SK-N-SH (cell line): ENCODE measurements around the gene TTC27. TPM values are rescaled to one million over a fixed set of nuclear protein-coding genes. Genes with fewer than 3 reads are reported as not detected.
"Not testable (repeated sequence)": the region's sequence is repeated elsewhere in the genome, so short reads cannot be mapped to it uniquely, and the experiment has no call there.

ENCODE experiments used
- CTCF ChIA-PET: fragments of 300-600, 350-600 bp; formaldehyde crosslinking; extraction: SDS; loops from one replicate; lab custom pipeline; 2021; lab: Yijun Ruan, JAX
- POLR2A ChIA-PET: fragments of 350-600 bp; sonication (Branson Sonifier 250); formaldehyde crosslinking; extraction: SDS; loops from one replicate; lab custom pipeline; 2020; ENCODE audit warnings: antibody characterized with exemption, inconsistent platforms; lab: Yijun Ruan, JAX
- DNase-seq: peaks from one replicate; pipeline ENCODE4 v3.0.0; 2012
- H2AFZ ChIP-seq: fragments of 200-600 bp; sonication (generic); 2 replicates; pipeline ENCODE4 v1.8.1; 2016; ENCODE audit warnings: antibody characterized with exemption, mild to moderate bottlenecking, low read depth
- H3F3A ChIP-seq: fragments of 200-600 bp; sonication (generic); replicated peaks from 2 replicates; pipeline ENCODE3; 2016; ENCODE audit warnings: antibody characterized with exemption, mild to moderate bottlenecking; ENCODE audit not compliant: insufficient read depth
- H3K27ac ChIP-seq, 2 experiments: fragments of 200-500 bp in 1 of 2; fragments of 200-600 bp in 1 of 2; sonication (Bioruptor generic) in 1 of 2; sonication (generic), shearing (Covaris generic) in 1 of 2; 2 replicates each; pipeline versions ENCODE4 v1.5.1 to v1.6.1; 2014 to 2016; ENCODE audit warnings: low read depth in 2 of 2, inconsistent platforms in 1 of 2, low read length in 1 of 2, mild to moderate bottlenecking in 1 of 2, mixed read lengths in 1 of 2
- H3K27me3 ChIP-seq: fragments of 200-600 bp; sonication (generic), shearing (Covaris generic); 2 replicates; pipeline ENCODE4 v1.6.1; 2016; ENCODE audit warnings: mixed run types; ENCODE audit not compliant: insufficient read depth
- H3K36me3 ChIP-seq, 2 experiments: fragments of 200-500 bp in 1 of 2; fragments of 200-600 bp in 1 of 2; sonication (Bioruptor generic) in 1 of 2; sonication (generic) in 1 of 2; replicated peaks in 1 of 2; 2 replicates each; pipeline versions ENCODE3 to v1.5.1; 2014 to 2016; ENCODE audit warnings: low read length in 1 of 2, mild to moderate bottlenecking in 1 of 2; ENCODE audit not compliant: insufficient read depth in 2 of 2, control insufficient read depth in 1 of 2
- H3K4me1 ChIP-seq, 2 experiments: fragments of 200-500 bp in 1 of 2; fragments of 200-600 bp in 1 of 2; sonication (Bioruptor generic) in 1 of 2; sonication (generic), shearing (Covaris generic) in 1 of 2; 2 replicates each; pipeline versions ENCODE4 v1.5.1 to v1.6.1; 2014 to 2016; ENCODE audit warnings: low read depth in 1 of 2, low read length in 1 of 2, mixed run types in 1 of 2; ENCODE audit not compliant: insufficient read depth in 2 of 2, control insufficient read depth in 1 of 2
- H3K4me2 ChIP-seq: fragments of 200-600 bp; sonication (generic), shearing (Covaris generic); 2 replicates; pipeline ENCODE4 v1.6.1; 2017; ENCODE audit warnings: mixed run types
- H3K4me3 ChIP-seq, 2 experiments: fragments of 200-500 bp in 1 of 2; fragments of 200-600 bp in 1 of 2; sonication (Bioruptor generic) in 1 of 2; sonication (generic), shearing (Covaris generic) in 1 of 2; 2 replicates each; pipeline versions ENCODE4 v1.5.1 to v1.8.1; 2014 to 2016; ENCODE audit warnings: low read depth in 2 of 2, inconsistent platforms in 1 of 2, low read length in 1 of 2, mild to moderate bottlenecking in 1 of 2, mixed read lengths in 1 of 2, moderate library complexity in 1 of 2
- H3K79me2 ChIP-seq: fragments of 200-600 bp; sonication (generic); 2 replicates; pipeline ENCODE4 v1.8.1; 2017; ENCODE audit warnings: mild to moderate bottlenecking; ENCODE audit not compliant: insufficient read depth
- H3K9ac ChIP-seq: fragments of 200-600 bp; sonication (generic); 2 replicates; pipeline ENCODE4 v1.6.1; 2017; ENCODE audit warnings: mixed run types
- H3K9me2 ChIP-seq: fragments of 200-600 bp; sonication (generic); 2 replicates; pipeline ENCODE4 v1.6.1; 2017; ENCODE audit warnings: mixed run types
- H3K9me3 ChIP-seq: fragments of 200-600 bp; sonication (generic); 2 replicates; pipeline ENCODE4 v1.6.1; 2017; ENCODE audit warnings: mixed run types, mild to moderate bottlenecking, moderate library complexity
- H4K20me1 ChIP-seq: fragments of 200-600 bp; sonication (generic); 2 replicates; pipeline ENCODE4 v1.6.1; 2017; ENCODE audit warnings: mild to moderate bottlenecking, mixed run types; ENCODE audit not compliant: insufficient read depth
- ELF1 ChIP-seq: IDR thresholded peaks from 2 replicates; pipeline ENCODE4 v1.4.0; 2012
- FOXJ3 ChIP-seq: sonication (generic); formaldehyde crosslinking; IDR thresholded peaks from 2 replicates; pipeline ENCODE4 v1.5.1; 2020; ENCODE audit warnings: mild to moderate bottlenecking, missing genetic modification reagents
- FOXM1 ChIP-seq: IDR thresholded peaks from 2 replicates; pipeline ENCODE4 v1.4.0; 2012; ENCODE audit warnings: low read depth, mild to moderate bottlenecking
- GABPA ChIP-seq: IDR thresholded peaks from 2 replicates; pipeline ENCODE4 v1.4.0; 2012; ENCODE audit warnings: low read depth, mild to moderate bottlenecking
- GATA2 ChIP-seq: sonication (generic); formaldehyde crosslinking; IDR thresholded peaks from 2 replicates; pipeline ENCODE4 v1.5.0; 2020; ENCODE audit warnings: mild to moderate bottlenecking, missing genetic modification reagents
- IRF3 ChIP-seq: fragments of 150-350 bp; IDR thresholded peaks from 2 replicates; pipeline ENCODE4 v1.6.1; 2016; ENCODE audit warnings: mild to moderate bottlenecking, low read depth, low read length
- JUND ChIP-seq: IDR thresholded peaks from 2 replicates; pipeline ENCODE4 v1.4.0; 2012
- MEF2A ChIP-seq: IDR thresholded peaks from 2 replicates; pipeline ENCODE4 v1.4.0; 2012; ENCODE audit warnings: low read depth, borderline replicate concordance
- NFIC ChIP-seq: IDR thresholded peaks from 2 replicates; pipeline ENCODE4 v1.4.0; 2012; ENCODE audit warnings: borderline replicate concordance
- POLR2AphosphoS5 ChIP-seq: IDR thresholded peaks from 2 replicates; pipeline ENCODE4 v1.6.1; 2012; ENCODE audit warnings: low read depth, low read length
- RAD21 ChIP-seq: IDR thresholded peaks from 2 replicates; pipeline ENCODE4 v1.6.1; 2012; ENCODE audit warnings: mild to moderate bottlenecking, low read length
- RCOR1 ChIP-seq: fragments of 150-350 bp; IDR thresholded peaks from 2 replicates; pipeline ENCODE4 v1.6.1; 2017; ENCODE audit warnings: antibody characterized with exemption, low read length
- REST ChIP-seq: IDR thresholded peaks from 2 replicates; pipeline ENCODE4 v1.6.1; 2012; ENCODE audit warnings: mild to moderate bottlenecking, low read depth, low read length, moderate library complexity
- RFX5 ChIP-seq: IDR thresholded peaks from 2 replicates; pipeline ENCODE4 v1.6.1; 2012; ENCODE audit warnings: mild to moderate bottlenecking, improper control_type of control experiment, low read length
- SIN3A ChIP-seq: IDR thresholded peaks from 2 replicates; pipeline ENCODE4 v1.6.1; 2012; ENCODE audit warnings: low read depth, mild to moderate bottlenecking, low read length, moderate library complexity, borderline replicate concordance
- TAF1 ChIP-seq: IDR thresholded peaks from 2 replicates; pipeline ENCODE4 v1.6.1; 2012; ENCODE audit warnings: low read depth, mild to moderate bottlenecking, low read length, moderate library complexity, borderline replicate concordance
- TEAD4 ChIP-seq: IDR thresholded peaks from 2 replicates; pipeline ENCODE4 v1.4.0; 2012; ENCODE audit warnings: mild to moderate bottlenecking, borderline replicate concordance; ENCODE audit not compliant: insufficient read depth
- USF2 ChIP-seq: fragments of 150-350 bp; IDR thresholded peaks from 2 replicates; pipeline ENCODE4 v1.6.1; 2017; ENCODE audit warnings: antibody characterized with exemption, low read length, low read depth, borderline replicate concordance
- WGBS: methylation state at CpG from one replicate; pipeline ENCODE4 v1.1.6; 2017; ENCODE audit warnings: low lambda C conversion rate; 5-methylcytosine and 5-hydroxymethylcytosine counted together
- polyA plus RNA-seq, 3 experiments: library from polyadenylated mRNA; depleted of rRNA; stranded (reverse); fragments of >200 nt; gene quantifications; 2 replicates each; pipeline ENCODE4 v1.2.3, GENCODE V29; 2012

The TTC27 gene
- polyA plus RNA-seq, 1 of the 3 experiments (the other 2 are of a cell fraction): 14.4 TPM

GRCh38 chr2:32723467-32724079, 95.7 kb downstream of the TTC27 start:
- Histone ChIP-seq H3K4me2 (no peak overlapping the region), H3K27ac (no peak overlapping the region), H3K9me3 (no peaks in the 10 kb centered on the region), H3K36me3 (no peaks in the 10 kb centered on the region), H3K79me2 (no peaks in the 10 kb centered on the region), H3K4me3 (no peak overlapping the region), H3F3A (no peaks in the 10 kb centered on the region), H3K27me3 (no peaks in the 10 kb centered on the region), H2AFZ (no peak overlapping the region), H4K20me1 (no peaks in the 10 kb centered on the region), H3K9ac (no peak overlapping the region), H3K4me1 (no peaks in the 10 kb centered on the region), H3K9me2 (no peaks in the 10 kb centered on the region)
- DNase-seq: no peak
- WGBS: 88% methylated on average over 3 of the region's 3 CpGs
- CTCF ChIA-PET: no interaction called here
- no peak for TF ChIP-seq FOXM1
- no peak for TF ChIP-seq ELF1
- no peak for TF ChIP-seq POLR2AphosphoS5
- TF ChIP-seq JUND: no peak
- no peak for TF ChIP-seq GATA2 (CRISPR knock-in tag)
- POLR2A ChIA-PET: no interaction called here

- POLR2A ChIA-PET: not testable (repeated sequence)
Observed at GRCh38 chr2:32726678-32727077, 98.8 kb downstream of the TTC27 start.

GRCh38 chr2:32727157-32727556, 99.3 kb downstream of the TTC27 start:
- Histone ChIP-seq H3K4me2 (no peak overlapping the region), H3K9me2 (no peaks in the 10 kb centered on the region), H3K4me3 (no peak overlapping the region), H3K79me2 (no peaks in the 10 kb centered on the region), H3K9ac (no peak overlapping the region), H3K27me3 (no peaks in the 10 kb centered on the region), H3F3A (no peaks in the 10 kb centered on the region), H3K36me3 (no peaks in the 10 kb centered on the region), H3K4me1 (no peaks in the 10 kb centered on the region), H3K27ac (no peak overlapping the region), H3K9me3 (no peaks in the 10 kb centered on the region), H4K20me1 (no peaks in the 10 kb centered on the region), H2AFZ (no peak overlapping the region)
- no peak for DNase-seq
- WGBS: 90% methylated on average over 1 of the region's 1 CpG
- CTCF ChIA-PET: interaction anchor here (1.8 kb wide), 1 partner anchor 13 kb away, joined by 5 read pairs; no protein-coding TSS in a partner anchor
- POLR2A ChIA-PET: no interaction called here
- TF ChIP-seq RFX5: no peak
- no peak for TF ChIP-seq IRF3
- no peak for TF ChIP-seq TAF1
- TF ChIP-seq RCOR1: no peak
- no peak for TF ChIP-seq FOXJ3 (CRISPR knock-in tag)
- TF ChIP-seq SIN3A: no peak
- no peak for TF ChIP-seq MEF2A
- no peak for TF ChIP-seq USF2
- no peak for TF ChIP-seq GABPA
- no peak for TF ChIP-seq ELF1
- no peak for TF ChIP-seq TEAD4
- no peak for TF ChIP-seq NFIC
- TF ChIP-seq GATA2 (CRISPR knock-in tag): no peak
- no peak for TF ChIP-seq REST
- no peak for TF ChIP-seq RAD21

More at GRCh38 chr2:32726678-32727077, 98.8 kb downstream of the TTC27 start:
- H3K36me3 ChIP-seq, H3K27me3 ChIP-seq, H3K79me2 ChIP-seq, H2AFZ ChIP-seq, H3K27ac ChIP-seq, H4K20me1 ChIP-seq, H3K4me2 ChIP-seq, DNase-seq, H3F3A ChIP-seq, H3K4me1 ChIP-seq, H3K9me3 ChIP-seq, H3K4me3 ChIP-seq, H3K9ac ChIP-seq, H3K9me2 ChIP-seq: not testable (repeated sequence)
- 80% methylated on average over 5 of the region's 5 CpGs for WGBS
- CTCF ChIA-PET: interaction anchor here (1.8 kb wide), 1 partner anchor 13 kb away, joined by 5 read pairs; no protein-coding TSS in a partner anchor
